Measurements from ENCODE around the gene TYROBP. TPM values are rescaled to one million over a fixed set of nuclear protein-coding genes. Genes with fewer than 3 reads are reported as not detected.

Gene TYROBP
- total RNA-seq, 2 experiments from 2014 or later = not detected

DNA sequence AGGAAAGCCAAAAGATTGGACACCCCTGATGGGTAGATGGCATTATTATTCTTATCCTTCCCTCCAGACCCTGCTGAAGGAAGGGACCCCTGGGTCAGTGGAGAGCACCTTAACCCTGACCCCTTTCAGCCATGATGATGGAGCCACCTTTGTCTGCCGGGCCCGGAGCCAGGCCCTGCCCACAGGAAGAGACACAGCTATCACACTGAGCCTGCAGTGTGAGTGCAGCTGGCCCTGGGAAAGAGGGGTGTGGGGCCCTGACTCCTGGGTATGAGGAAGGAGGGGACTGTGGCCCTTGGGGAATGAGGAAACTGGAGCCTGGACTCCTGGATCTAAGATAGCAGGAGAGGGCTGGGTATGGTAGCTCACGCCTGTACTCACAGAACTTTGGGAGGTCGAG, 48.7 kb downstream of the TYROBP start:
- H3K27me3 Mint-ChIP-seq = peaks cover 74% of the 10 kb centered on the region
- no peak overlapping the region for H3K4me3 Mint-ChIP-seq
- no peaks in the 10 kb centered on the region for H3K36me3 Mint-ChIP-seq
- no peak overlapping the region for H3K27ac Mint-ChIP-seq
- peaks cover 9% of the 10 kb centered on the region for H3K4me1 Mint-ChIP-seq
- H3K9me3 Mint-ChIP-seq = no peaks in the 10 kb centered on the region
- no peak for DNase-seq

DNA sequence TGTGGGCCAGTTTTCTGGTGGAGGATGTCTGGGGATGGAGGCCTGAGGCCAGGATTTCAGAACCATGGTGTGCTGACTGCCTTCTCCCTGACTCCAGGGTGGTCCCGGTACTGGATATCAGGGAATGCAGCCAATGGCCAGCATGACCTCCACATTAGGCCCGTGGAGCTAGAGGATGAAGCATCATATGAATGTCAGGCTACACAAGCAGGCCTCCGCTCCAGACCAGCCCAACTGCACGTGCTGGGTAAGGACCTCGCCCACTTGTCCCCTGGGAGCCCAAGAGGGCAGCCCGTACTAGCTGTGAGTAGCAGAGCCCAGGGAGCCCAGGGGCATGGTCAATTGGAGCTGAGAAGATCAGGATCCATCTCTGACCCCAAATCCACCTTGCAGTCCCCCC, 49.8 kb downstream of the TYROBP start:
- H3K27ac Mint-ChIP-seq = no peak overlapping the region
- H3K4me3 Mint-ChIP-seq = no peak overlapping the region
- H3K4me1 Mint-ChIP-seq = peaks cover 10% of the 10 kb centered on the region
- no peaks in the 10 kb centered on the region for H3K9me3 Mint-ChIP-seq
- H3K27me3 Mint-ChIP-seq = peaks cover 76% of the 10 kb centered on the region
- H3K36me3 Mint-ChIP-seq = no peaks in the 10 kb centered on the region
- DNase-seq = no peak

DNA sequence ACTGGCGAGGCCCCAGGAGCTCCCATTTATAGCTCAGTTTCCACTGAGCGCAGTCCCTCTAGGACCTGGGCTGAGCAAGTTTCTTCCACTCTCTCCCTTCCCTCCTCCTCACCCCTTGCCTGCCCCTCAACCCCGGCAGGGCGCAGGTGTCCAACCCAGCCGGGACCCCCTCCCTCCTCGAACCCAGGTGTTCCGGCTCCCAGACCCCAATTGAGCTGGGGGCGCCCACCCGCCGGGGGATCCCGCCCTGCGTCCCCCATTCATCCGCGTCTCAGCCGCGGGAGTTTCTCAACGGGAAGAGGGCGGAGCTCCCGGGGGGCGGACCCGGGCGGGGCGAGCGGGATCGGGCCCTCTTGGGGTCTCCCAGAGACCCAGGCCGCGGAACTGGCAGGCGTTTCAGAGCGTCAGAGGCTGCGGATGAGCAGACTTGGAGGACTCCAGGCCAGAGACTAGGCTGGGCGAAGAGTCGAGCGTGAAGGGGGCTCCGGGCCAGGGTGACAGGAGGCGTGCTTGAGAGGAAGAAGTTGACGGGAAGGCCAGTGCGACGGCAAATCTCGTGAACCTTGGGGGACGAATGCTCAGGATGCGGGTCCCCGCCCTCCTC, 51.4 kb downstream of the TYROBP start, which contains the start of gene KIRREL2:
KIRREL2 (plus strand) TSS at position 366 of the 604 bp plus-strand sequence; CDS start at position 575, 209 bp downstream.
- peak; percentile 46 for DNase-seq
- H3K36me3 Mint-ChIP-seq = no peaks in the 10 kb centered on the region
- H3K27me3 Mint-ChIP-seq = peaks cover 76% of the 10 kb centered on the region
- H3K4me1 Mint-ChIP-seq = peaks cover 11% of the 10 kb centered on the region
- no peaks in the 10 kb centered on the region for H3K9me3 Mint-ChIP-seq
- peak within 1 kb of the TSS; percentile 73 for H3K4me3 Mint-ChIP-seq
- no peak within 1 kb of the TSS for H3K27ac Mint-ChIP-seq

Other genes with a start within 250 kb of the TYROBP start
- 1 to 10 TPM; 1.6 to 1.8 TPM for gene UPK1A, start 241.8 kb downstream of the TYROBP start, total RNA-seq
- gene ZBTB32, start 203.7 kb downstream of the TYROBP start, total RNA-seq = 100 to 1,000 TPM; 220 to 238 TPM
- gene KMT2B, start 190.3 kb downstream of the TYROBP start, total RNA-seq = 10 to 100 TPM; 42.2 to 45.5 TPM
- gene IGFLR1, start 165.8 kb downstream of the TYROBP start, total RNA-seq = 10 to 100 TPM; 79.2 to 80.6 TPM
- 10 to 100 TPM; 42.3 to 43.9 TPM for gene U2AF1L4, start 162.9 kb downstream of the TYROBP start, total RNA-seq
- gene PSENEN, start 162.6 kb downstream of the TYROBP start, total RNA-seq = 10 to 100 TPM; 38.5 to 41.6 TPM
- gene LIN37, start 159.7 kb downstream of the TYROBP start, total RNA-seq = 1 to 10 TPM; 5.1 to 7.0 TPM
- under 1 TPM; 0.39 to 0.78 TPM for gene HSPB6, start 151.3 kb downstream of the TYROBP start, total RNA-seq
- 10 to 100 TPM; 29.9 to 33.3 TPM for gene PROSER3, start 150.1 kb downstream of the TYROBP start, total RNA-seq
- gene ARHGAP33, start 132.7 kb downstream of the TYROBP start, total RNA-seq = 10 to 100 TPM; 15.0 to 16.3 TPM
- not detected for gene PRODH2, start 95.5 kb downstream of the TYROBP start, total RNA-seq
- under 1 TPM; 0.36 to 0.49 TPM for gene NPHS1, start 55.8 kb downstream of the TYROBP start, total RNA-seq
- 1 to 10 TPM; 2.3 to 2.4 TPM for gene KIRREL2, start 51.4 kb downstream of the TYROBP start, total RNA-seq
- under 1 TPM; 0.68 to 0.88 TPM for gene APLP1, start 39.7 kb downstream of the TYROBP start, total RNA-seq
- gene NFKBID, start 7.8 kb downstream of the TYROBP start, total RNA-seq = 10 to 100 TPM; 72.2 to 73.7 TPM
- 10 to 100 TPM; 44.9 to 53.8 TPM for gene HCST, start 5.8 kb downstream of the TYROBP start, total RNA-seq
- gene LRFN3, start 28.1 kb upstream of the TYROBP start, total RNA-seq = 1 to 10 TPM; 5.8 to 7.1 TPM
- 10 to 100 TPM; 22.6 to 23.1 TPM for gene SDHAF1, start 86.9 kb upstream of the TYROBP start, total RNA-seq
- 1 to 10 TPM in 1 of 2 experiments, under 1 TPM in 1; 0.99 to 1.8 TPM for gene SYNE4, start 100.5 kb upstream of the TYROBP start, total RNA-seq
- gene ALKBH6, start 105.9 kb upstream of the TYROBP start, total RNA-seq = 10 to 100 TPM; 35.0 to 35.5 TPM
- gene CLIP3, start 124.6 kb upstream of the TYROBP start, total RNA-seq = under 1 TPM; 0.25 to 0.60 TPM
- gene THAP8, start 146.0 kb upstream of the TYROBP start, total RNA-seq = 1 to 10 TPM; 2.4 to 2.7 TPM
- gene WDR62, start 146.6 kb upstream of the TYROBP start, total RNA-seq = 10 to 100 TPM; 19.1 to 20.4 TPM
- gene OVOL3, start 202.8 kb upstream of the TYROBP start, total RNA-seq = not detected
- 10 to 100 TPM; 93.4 to 94.0 TPM for gene POLR2I, start 206.6 kb upstream of the TYROBP start, total RNA-seq
- 10 to 100 TPM; 89.2 to 91.1 TPM for gene TBCB, start 207.2 kb upstream of the TYROBP start, total RNA-seq
- gene CAPNS1, start 231.8 kb upstream of the TYROBP start, total RNA-seq = 100 to 1,000 TPM; 292 to 307 TPM
- not detected for gene COX7A1, start 244.2 kb upstream of the TYROBP start, total RNA-seq

All from activated naive CD8-positive, alpha-beta T cell treated with anti-CD3 and anti-CD28 coated beads for 36 hours (primary cell).